Measurements from ENCODE around the gene C4BPA.

DNA sequence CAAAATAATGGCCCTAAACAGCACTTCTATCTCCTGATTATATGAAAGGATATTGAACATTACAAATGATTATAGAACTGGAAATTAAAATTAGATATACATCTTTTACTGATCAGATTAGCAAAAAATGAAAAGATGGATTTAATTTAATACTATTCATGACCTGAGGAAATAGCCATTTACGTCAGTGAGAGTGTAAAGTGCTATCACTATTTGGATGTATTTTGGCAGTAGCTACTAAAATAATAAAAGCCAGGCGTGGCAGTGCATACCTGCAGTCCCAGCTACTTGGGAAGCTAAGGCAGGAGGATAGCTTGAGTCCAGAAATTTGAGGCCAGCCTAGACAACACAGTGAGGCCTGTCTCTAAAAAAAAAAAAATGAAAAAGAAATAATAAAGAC is 10.1 kb upstream of the C4BPA start:
- TF ChIP-seq NFRKB (IDR thresholded peaks at IDR 0.05): no peak
- TF ChIP-seq, protein P1, sequence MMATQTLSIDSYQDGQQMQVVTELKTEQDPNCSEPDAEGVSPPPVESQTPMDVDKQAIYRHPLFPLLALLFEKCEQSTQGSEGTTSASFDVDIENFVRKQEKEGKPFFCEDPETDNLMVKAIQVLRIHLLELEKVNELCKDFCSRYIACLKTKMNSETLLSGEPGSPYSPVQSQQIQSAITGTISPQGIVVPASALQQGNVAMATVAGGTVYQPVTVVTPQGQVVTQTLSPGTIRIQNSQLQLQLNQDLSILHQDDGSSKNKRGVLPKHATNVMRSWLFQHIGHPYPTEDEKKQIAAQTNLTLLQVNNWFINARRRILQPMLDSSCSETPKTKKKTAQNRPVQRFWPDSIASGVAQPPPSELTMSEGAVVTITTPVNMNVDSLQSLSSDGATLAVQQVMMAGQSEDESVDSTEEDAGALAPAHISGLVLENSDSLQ (IDR thresholded peaks at IDR 0.05): no peak
- TF ChIP-seq SUZ12 (IDR thresholded peaks at IDR 0.05): no peak
- TF ChIP-seq FOXM1 (IDR thresholded peaks at IDR 0.05; ENCODE audit: borderline replicate concordance): no peak
- TF ChIP-seq ELF4 (IDR thresholded peaks at IDR 0.05): no peak
- no peak for TF ChIP-seq HDGF (IDR thresholded peaks at IDR 0.05; ENCODE audit: borderline replicate concordance)
- no peak for TF ChIP-seq SP1 (IDR thresholded peaks at IDR 0.05)
